Muscle of leg (tissue), 11 donors: ENCODE measurements around the gene TIMM22. TPM values are rescaled to one million over a fixed set of nuclear protein-coding genes. Genes with fewer than 3 reads are reported as not detected.
A peak's percentile ranks its signal among the peaks of the same experiment; 100 is the strongest.
"Not testable (repeated sequence)": the region's sequence is repeated elsewhere in the genome, so short reads cannot be mapped to it uniquely, and the experiment has no call there.

Experiments used
- DNase-seq: peaks from one replicate; pipeline ENCODE4 v3.0.0; 2013
- H3K27ac ChIP-seq: one replicate; pipeline ENCODE4 v1.5.1; 2013; ENCODE audit warnings: mild to moderate bottlenecking, low read length, control low read depth
- H3K27me3 ChIP-seq: one replicate; pipeline ENCODE4 v1.6.1; 2013; ENCODE audit warnings: low read length; ENCODE audit not compliant: control insufficient read depth, insufficient read depth
- H3K36me3 ChIP-seq: one replicate; pipeline ENCODE4 v1.6.1; 2013; ENCODE audit warnings: low read length; ENCODE audit not compliant: control insufficient read depth, insufficient read depth
- H3K4me1 ChIP-seq: one replicate; pipeline ENCODE4 v1.6.1; 2013; ENCODE audit warnings: low read length; ENCODE audit not compliant: control insufficient read depth, insufficient read depth
- H3K4me3 ChIP-seq: one replicate; pipeline ENCODE4 v1.5.1; 2013; ENCODE audit warnings: low read length, control low read depth
- H3K9me3 ChIP-seq: replicated peaks from 2 replicates; pipeline ENCODE4 v1.6.1; 2013; ENCODE audit warnings: low read depth, low read length; ENCODE audit not compliant: control insufficient read depth
- WGBS: methylation state at CpG from one replicate; pipeline ENCODE4 v1.1.5; 2013; ENCODE audit warnings: missing lambda C conversion rate; ENCODE audit not compliant: insufficient coverage; 5-methylcytosine and 5-hydroxymethylcytosine counted together
- polyA plus RNA-seq, 8 donors: library from polyadenylated mRNA; unstranded; fragments of 120-200 nt; gene quantifications; one replicate each; pipeline versions ENCODE4 v1.2.1 to v1.2.3, GENCODE V29; 2013; ENCODE audit warnings: inconsistent platforms in 1 of 8, low replicate concordance in 1 of 8; ENCODE audit not compliant: insufficient read length in 8 of 8, insufficient read depth in 1 of 8
- total RNA-seq: library from RNA; stranded (reverse); fragments of 120-200 nt; gene quantifications from one replicate; pipeline ENCODE4 v1.2.4, GENCODE V29; 2013

Gene TIMM22
- total and polyA plus RNA-seq, 9 donors = 14.9 to 17.8 (median 16.4) TPM

- no peaks in the 10 kb centered on the region for H3K27me3 ChIP-seq
- H3K4me3 ChIP-seq = no peak overlapping the region
- WGBS = 54% methylated on average over 11 of the region's 19 CpGs
- peaks cover 57% of the 10 kb centered on the region for H3K4me1 ChIP-seq
- H3K9me3 ChIP-seq = no peaks in the 10 kb centered on the region
- H3K36me3 ChIP-seq = peaks cover 7% of the 10 kb centered on the region
- H3K27ac ChIP-seq = peak overlapping the region; percentile 92
- DNase-seq = no peak
Observed at GRCh38 chr17:1037238-1037879, 40.4 kb downstream of the TIMM22 start.

- 82% methylated on average over 29 of the region's 31 CpGs for WGBS
- Histone ChIP-seq H3K36me3 (peaks cover 12% of the 10 kb centered on the region), H3K27ac (peak overlapping the region; percentile 92), H3K4me3 (no peak overlapping the region), H3K27me3 (no peaks in the 10 kb centered on the region), H3K9me3 (no peaks in the 10 kb centered on the region), H3K4me1 (peaks cover 63% of the 10 kb centered on the region)
- DNase-seq = no peak
Observed at GRCh38 chr17:1038459-1039122, 41.7 kb downstream of the TIMM22 start.

GRCh38 chr17:1039123-1039507 is 42.2 kb downstream of the TIMM22 start:
- no peak overlapping the region for H3K4me3 ChIP-seq
- peaks cover 12% of the 10 kb centered on the region for H3K36me3 ChIP-seq
- H3K27me3 ChIP-seq = no peaks in the 10 kb centered on the region
- WGBS = 50% methylated on average over 5 of the region's 16 CpGs
- H3K9me3 ChIP-seq = no peaks in the 10 kb centered on the region
- peaks cover 69% of the 10 kb centered on the region for H3K4me1 ChIP-seq
- no peak for DNase-seq
- peak overlapping the region; percentile 92 for H3K27ac ChIP-seq

GRCh38 chr17:1039511-1040215 is 42.7 kb downstream of the TIMM22 start:
- Histone ChIP-seq H3K4me1 (peaks cover 72% of the 10 kb centered on the region), H3K4me3 (peak overlapping the region; percentile 18)

GRCh38 chr17:1040216-1040600 is 43.3 kb downstream of the TIMM22 start:
- no peaks in the 10 kb centered on the region for H3K27me3 ChIP-seq
- peaks cover 72% of the 10 kb centered on the region for H3K4me1 ChIP-seq
- H3K4me3 ChIP-seq = no peak overlapping the region
- peak overlapping the region; percentile 92 for H3K27ac ChIP-seq
- H3K36me3 ChIP-seq = peaks cover 12% of the 10 kb centered on the region
- H3K9me3 ChIP-seq = no peaks in the 10 kb centered on the region
- WGBS = 22% methylated on average over 10 of the region's 13 CpGs
- peak; percentile 77 for DNase-seq

More at GRCh38 chr17:1039511-1040215, 42.7 kb downstream of the TIMM22 start:
- DNase-seq = peak; percentile 92
- H3K27ac ChIP-seq = peak overlapping the region; percentile 92
- H3K36me3 ChIP-seq = peaks cover 12% of the 10 kb centered on the region
- no peaks in the 10 kb centered on the region for H3K27me3 ChIP-seq
- no peaks in the 10 kb centered on the region for H3K9me3 ChIP-seq
- 48% methylated on average over 29 of the region's 30 CpGs for WGBS

- peaks cover 64% of the 10 kb centered on the region for H3K4me1 ChIP-seq
- H3K9me3 ChIP-seq = no peaks in the 10 kb centered on the region
- no peaks in the 10 kb centered on the region for H3K27me3 ChIP-seq
- H3K4me3 ChIP-seq = no peak overlapping the region
- H3K27ac ChIP-seq = no peak overlapping the region
- H3K36me3 ChIP-seq = peaks cover 12% of the 10 kb centered on the region
- WGBS = 84% methylated on average over 9 of the region's 9 CpGs
- DNase-seq = no peak
Observed at GRCh38 chr17:1041746-1042145, 44.8 kb downstream of the TIMM22 start.

GRCh38 chr17:1042486-1042885 is 45.6 kb downstream of the TIMM22 start:
- DNase-seq = no peak
- Histone ChIP-seq H3K9me3 (no peaks in the 10 kb centered on the region), H3K36me3 (peaks cover 13% of the 10 kb centered on the region), H3K4me3 (no peak overlapping the region), H3K27me3 (no peaks in the 10 kb centered on the region), H3K27ac (peak overlapping the region; percentile 13), H3K4me1 (peaks cover 65% of the 10 kb centered on the region)
- WGBS = 92% methylated on average over 14 of the region's 19 CpGs

- Histone ChIP-seq H3K36me3 (peaks cover 22% of the 10 kb centered on the region), H3K9me3 (no peaks in the 10 kb centered on the region), H3K27me3 (no peaks in the 10 kb centered on the region), H3K4me1 (peaks cover 62% of the 10 kb centered on the region), H3K27ac (peak overlapping the region; percentile 42), H3K4me3 (no peak overlapping the region)
- peak; percentile 69 for DNase-seq
- 24% methylated on average over 19 of the region's 21 CpGs for WGBS
Observed at GRCh38 chr17:1043601-1044251, 46.8 kb downstream of the TIMM22 start.

GRCh38 chr17:1044387-1045009 is 47.6 kb downstream of the TIMM22 start:
- 85% methylated on average over 4 of the region's 13 CpGs for WGBS
- H3K27ac ChIP-seq = peak overlapping the region; percentile 42

More at GRCh38 chr17:1044387-1045009, 47.6 kb downstream of the TIMM22 start:
- H3K36me3 ChIP-seq = peaks cover 26% of the 10 kb centered on the region
- not testable (repeated sequence) for DNase-seq, H3K27me3 ChIP-seq, H3K4me3 ChIP-seq, H3K9me3 ChIP-seq
- peaks cover 54% of the 10 kb centered on the region for H3K4me1 ChIP-seq
